Measurements from ENCODE around the gene TRPM4.
A peak's percentile ranks its signal among the peaks of the same experiment; 100 is the strongest.

The TRPM4 gene

DNA sequence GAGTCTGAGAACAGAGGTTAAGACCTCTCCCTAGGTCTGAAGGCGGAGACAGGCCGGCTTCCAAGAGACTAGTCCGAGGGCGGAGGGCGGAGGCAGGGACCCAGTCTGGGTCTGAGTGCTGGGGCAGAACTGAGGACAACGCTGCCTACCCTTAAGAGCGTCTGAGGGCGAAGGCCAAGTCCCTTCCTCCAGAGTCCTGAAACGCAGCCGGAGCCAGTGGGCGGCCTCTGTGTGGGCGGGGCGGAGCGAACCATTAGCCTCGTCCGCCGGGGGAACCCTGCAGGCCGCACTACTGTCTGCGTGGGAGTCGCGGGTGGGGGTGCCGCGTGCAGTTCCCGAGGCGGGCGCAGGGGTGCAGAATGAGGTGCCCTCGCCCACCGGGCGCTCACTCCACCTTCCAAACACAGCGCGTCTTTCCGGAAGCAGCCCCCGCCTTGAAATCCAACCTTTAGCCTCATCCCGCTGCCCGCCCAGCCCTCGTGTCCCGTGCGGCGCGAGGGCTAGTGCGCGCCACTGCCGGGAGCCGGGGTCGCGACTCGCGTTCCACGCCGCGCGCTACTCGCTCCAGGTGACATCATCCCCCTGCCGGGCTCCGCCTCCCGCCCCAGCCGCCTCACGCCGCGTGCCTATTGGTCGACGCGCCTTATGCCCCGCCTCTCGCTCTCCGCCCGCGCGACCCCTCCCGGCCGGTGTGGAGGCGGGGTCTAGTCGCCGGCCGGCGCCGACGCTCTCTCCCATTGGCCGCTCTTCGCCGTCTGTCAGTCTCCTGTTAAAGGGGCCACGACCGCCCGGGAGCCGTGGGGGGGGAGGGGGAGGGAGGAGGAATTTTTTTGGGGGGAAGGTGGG lies 38.8 kb upstream of the TRPM4 start, which contains the start of gene C19orf73:
C19orf73 (minus strand) TSS at position 579 of the 846 bp plus-strand sequence; CDS start at position 458, 121 bp downstream.
- Histone ChIP-seq H2AFZ (ENCODE audit: low read depth, low read length, severe bottlenecking) (peak within 1 kb of the TSS; percentile 55), H3K9me2 (replicated peaks; ENCODE audit: insufficient read depth, low read length) (no peaks in the 10 kb centered on the region), H3F3A (ENCODE audit: insufficient read depth) (peaks cover 7% of the 10 kb centered on the region; the same call in 1 of the 2 replicates), H3K36me3 (ENCODE audit: low read length) (no peaks in the 10 kb centered on the region), H3K27me3 (ENCODE audit: low read length) (no peaks in the 10 kb centered on the region), H3K9me3 (ENCODE audit: insufficient read depth, low read length) (no peaks in the 10 kb centered on the region), H3K9ac (ENCODE audit: low read length) (peak within 1 kb of the TSS; percentile 74), H3K4me2 (ENCODE audit: low read depth, low read length, poor library complexity, severe bottlenecking) (peak within 1 kb of the TSS; percentile 89), H3K27ac (ENCODE audit: low read depth, low read length) (peak within 1 kb of the TSS; percentile 65), H4K20me1 (ENCODE audit: low read depth, low read length) (no peaks in the 10 kb centered on the region), H3K79me2 (ENCODE audit: insufficient read depth, low read length) (no peaks in the 10 kb centered on the region), H3K4me3 (ENCODE audit: insufficient read depth, low read length, poor library complexity, severe bottlenecking) (peak within 1 kb of the TSS; percentile 66)
- TF ChIP-seq EZH2phosphoT487 (conservative IDR thresholded peaks at IDR 0.05; ENCODE audit: low read length): no peak
- no peak for TF ChIP-seq CTCF (IDR thresholded peaks at IDR 0.05; ENCODE audit: insufficient read depth, low read length, poor library complexity, severe bottlenecking)

- Histone ChIP-seq H2AFZ (ENCODE audit: low read depth, low read length, severe bottlenecking) (peak within 1 kb of the TSS; percentile 55), H3K4me2 (ENCODE audit: low read depth, low read length, poor library complexity, severe bottlenecking) (peak within 1 kb of the TSS; percentile 89), H3K36me3 (ENCODE audit: low read length) (no peaks in the 10 kb centered on the region), H3F3A (ENCODE audit: insufficient read depth) (peaks cover 7% of the 10 kb centered on the region; the same call in 1 of the 2 replicates), H3K4me3 (ENCODE audit: insufficient read depth, low read length, poor library complexity, severe bottlenecking) (peak within 1 kb of the TSS; percentile 66), H4K20me1 (ENCODE audit: low read depth, low read length) (no peaks in the 10 kb centered on the region), H3K9ac (ENCODE audit: low read length) (peak within 1 kb of the TSS; percentile 74), H3K9me3 (ENCODE audit: insufficient read depth, low read length) (no peaks in the 10 kb centered on the region), H3K79me2 (ENCODE audit: insufficient read depth, low read length) (no peaks in the 10 kb centered on the region), H3K27me3 (ENCODE audit: low read length) (no peaks in the 10 kb centered on the region), H3K27ac (ENCODE audit: low read depth, low read length) (peak within 1 kb of the TSS; percentile 65), H3K9me2 (replicated peaks; ENCODE audit: insufficient read depth, low read length) (no peaks in the 10 kb centered on the region)
- TF ChIP-seq CTCF (IDR thresholded peaks at IDR 0.05; ENCODE audit: insufficient read depth, low read length, poor library complexity, severe bottlenecking) (no peak), EZH2phosphoT487 (conservative IDR thresholded peaks at IDR 0.05; ENCODE audit: low read length) (no peak)
These were observed 37.9 kb upstream of the TRPM4 start, which contains the start of gene PPFIA3 for GRCh38 chr19:49119411-49120324. Gene PPFIA3, plus strand, starts transcription at chr19:49119544. Its CDS starts 8,330 bp downstream, at chr19:49127874.

- H3K9me2 ChIP-seq (replicated peaks; ENCODE audit: insufficient read depth, low read length): no peaks in the 10 kb centered on the region
- no peaks in the 10 kb centered on the region for H3K36me3 ChIP-seq (ENCODE audit: low read length)
- peak overlapping the region; percentile 74; the same call in 1 of the 2 replicates for H3K9ac ChIP-seq (ENCODE audit: low read length)
- H3F3A ChIP-seq (ENCODE audit: insufficient read depth): peaks cover 4% of the 10 kb centered on the region; the same call in 1 of the 2 replicates
- peak overlapping the region; percentile 55 for H2AFZ ChIP-seq (ENCODE audit: low read depth, low read length, severe bottlenecking)
- no peaks in the 10 kb centered on the region for H3K79me2 ChIP-seq (ENCODE audit: insufficient read depth, low read length)
- peak overlapping the region; percentile 72 for H3K4me2 ChIP-seq (ENCODE audit: low read depth, low read length, poor library complexity, severe bottlenecking)
- H3K4me3 ChIP-seq (ENCODE audit: insufficient read depth, low read length, poor library complexity, severe bottlenecking): peak overlapping the region; percentile 64
- TF ChIP-seq CTCF (IDR thresholded peaks at IDR 0.05; ENCODE audit: insufficient read depth, low read length, poor library complexity, severe bottlenecking) (no peak), EZH2phosphoT487 (conservative IDR thresholded peaks at IDR 0.05; ENCODE audit: low read length) (no peak)
- H3K9me3 ChIP-seq (ENCODE audit: insufficient read depth, low read length): no peaks in the 10 kb centered on the region
- H3K27ac ChIP-seq (ENCODE audit: low read depth, low read length): no peak overlapping the region
- H3K27me3 ChIP-seq (ENCODE audit: low read length): no peaks in the 10 kb centered on the region
- no peaks in the 10 kb centered on the region for H4K20me1 ChIP-seq (ENCODE audit: low read depth, low read length)
These were observed 37.3 kb upstream of the TRPM4 start for GRCh38 chr19:49120325-49120683.

Data from SU-DHL-6 (cell line).